SK-MEL-5 (cell line): Measurements from ENCODE around the gene FHOD1. TPM values are rescaled to one million over a fixed set of nuclear protein-coding genes. Genes with fewer than 3 reads are reported as not detected.
A peak's percentile ranks its signal among the peaks of the same experiment; 100 is the strongest.

ENCODE experiments used
- DNase-seq: peaks from one replicate; pipeline ENCODE4 v3.0.0-alpha.2; 2016; ENCODE audit warnings: low read depth, low spot score
- in situ Hi-C: cut with HindIII; loops from 2 replicates; pipeline ENCODE4 v1.10.0; 2016; ENCODE audit warnings: low sequenced_read_pairs, high pct_unique_total_duplicates, low pct_unique_long_range_greater_than_20kb
- total RNA-seq: library from RNA; depleted of rRNA; stranded (reverse); fragments of >200 nt; shearing (Covaris generic); gene quantifications from 2 replicates; pipeline ENCODE4 v1.2.3, GENCODE V29; 2014

FHOD1 gene
- total RNA-seq, 1 experiment from 2014 or later, result 10.5 TPM

GRCh38 chr16:67190041-67190440, 57.2 kb downstream of the FHOD1 start, which contains the start of gene EXOC3L1:
Gene EXOC3L1 (minus strand): TSS chr16:67190136. CDS start chr16:67189676, 460 bp downstream.
- in situ Hi-C loops, result no loop called here
- no peak for DNase-seq

DNA sequence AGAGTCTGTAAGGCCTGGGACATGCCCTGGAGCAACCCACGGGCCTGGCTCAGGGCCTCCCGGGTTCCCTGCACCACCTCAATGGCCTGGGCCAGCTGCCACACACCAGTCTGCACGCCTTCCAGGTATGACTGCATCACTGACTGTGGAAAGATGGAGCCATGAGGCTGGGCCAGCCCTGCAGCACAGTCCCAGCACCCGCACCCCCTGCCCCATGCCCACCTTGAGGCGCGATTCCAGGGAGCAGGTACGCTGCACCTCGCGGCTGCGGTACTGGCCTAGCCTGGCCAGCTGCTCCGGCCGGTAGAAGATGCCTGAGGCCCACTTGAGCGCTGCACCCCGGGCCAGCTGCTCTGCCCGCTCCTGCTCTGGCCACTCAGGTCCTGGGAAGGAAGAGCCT, 58.5 kb downstream of the FHOD1 start:
- in situ Hi-C loops, result no loop called here
- DNase-seq, result no peak

- in situ Hi-C loops, result no loop called here
- no peak for DNase-seq
Observed at GRCh38 chr16:67188323-67188722, 59.0 kb downstream of the FHOD1 start.

DNA sequence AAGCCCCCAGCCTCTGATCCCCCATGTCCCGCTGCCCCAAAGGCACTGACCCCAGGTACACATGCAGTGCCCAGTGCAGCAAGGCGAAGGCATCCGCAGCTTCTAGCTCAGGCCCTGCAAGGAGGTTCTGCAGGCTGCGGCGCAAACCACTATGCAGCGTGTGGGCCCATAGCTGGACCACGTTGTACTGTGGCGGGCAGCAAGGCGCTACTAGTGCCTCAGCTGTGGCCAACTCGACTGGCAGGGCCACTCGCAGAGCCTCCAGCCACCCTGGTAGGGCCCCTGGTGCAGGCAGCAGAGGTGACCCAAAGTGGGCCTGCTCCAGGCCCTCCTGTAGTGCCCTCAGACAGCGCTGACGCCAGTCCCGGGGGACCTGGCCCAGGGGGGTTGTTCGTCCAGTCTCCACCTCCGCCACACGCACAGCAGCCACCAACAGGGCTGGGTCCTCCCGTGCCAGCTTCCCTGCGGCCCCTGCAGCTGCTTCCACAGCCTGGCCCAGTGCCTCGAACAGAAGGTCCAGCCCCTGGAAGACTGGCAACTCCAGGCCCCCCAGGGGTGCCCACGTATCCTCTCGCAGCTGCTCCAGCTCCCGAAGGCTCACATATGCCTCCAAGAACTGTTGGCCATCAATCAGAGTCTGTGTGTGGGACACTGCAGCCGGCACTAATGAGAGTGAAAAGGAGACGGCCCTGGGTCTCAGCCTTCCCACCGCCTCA, 59.9 kb downstream of the FHOD1 start:
- DNase-seq, result no peak
- in situ Hi-C loops, result no loop called here

DNA sequence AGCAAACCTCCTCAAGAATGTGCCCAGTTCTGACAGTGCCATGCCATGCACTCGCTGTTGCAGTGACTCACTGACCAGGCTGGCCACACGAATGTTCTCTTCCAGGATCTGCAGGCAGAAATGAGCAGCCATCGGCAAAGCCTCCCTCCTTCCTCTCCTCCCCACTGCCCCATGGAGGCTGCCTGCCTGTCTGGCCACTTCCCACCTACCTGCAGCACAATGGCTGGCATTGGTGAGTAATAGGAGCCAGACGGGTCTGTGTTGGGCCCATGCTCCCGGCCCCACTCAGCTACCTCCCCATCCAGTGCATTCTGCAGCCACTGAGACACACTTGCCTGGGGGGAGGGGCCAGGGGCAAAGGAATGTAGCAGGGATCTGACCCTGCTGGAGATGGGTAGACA, 60.7 kb downstream of the FHOD1 start:
- no peak for DNase-seq
- in situ Hi-C loops, result no loop called here

GRCh38 chr16:67185651-67186134, 61.6 kb downstream of the FHOD1 start:
- no peak for DNase-seq
- in situ Hi-C loops, result no loop called here

DNA sequence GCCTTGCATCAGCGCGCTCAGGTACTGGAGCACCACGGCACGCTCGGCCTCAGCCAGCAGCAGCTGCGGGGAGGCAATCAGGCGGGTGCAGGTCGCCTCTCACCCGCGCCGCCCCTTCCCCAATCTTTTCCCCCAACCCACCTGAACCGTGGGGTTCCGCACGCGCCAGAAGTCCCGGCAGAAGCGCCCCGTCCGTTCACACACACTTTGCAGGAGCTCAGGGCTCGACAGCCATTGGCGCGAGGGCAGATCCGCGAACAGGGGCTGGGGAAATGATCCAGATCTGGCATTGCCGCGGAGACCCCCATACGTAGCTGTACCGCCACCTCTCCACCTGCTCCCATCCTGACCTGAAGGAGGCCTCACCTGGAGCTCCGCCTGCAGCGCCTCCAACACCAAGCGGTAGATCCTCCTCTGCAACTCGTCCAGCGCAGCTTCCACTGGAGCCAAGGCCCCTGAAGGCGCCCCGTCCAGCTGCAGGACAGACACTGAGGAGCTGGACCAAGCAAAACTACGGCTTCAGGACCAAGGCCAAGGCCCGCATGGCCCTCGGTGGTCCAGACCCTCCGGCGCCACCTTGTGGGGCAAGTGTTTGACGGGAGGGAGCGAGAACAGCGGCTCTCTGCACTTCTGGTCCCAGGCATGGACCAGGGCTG, 62.2 kb downstream of the FHOD1 start:
- peak; percentile 84 for DNase-seq
- in situ Hi-C loops, result no loop called here

DNA sequence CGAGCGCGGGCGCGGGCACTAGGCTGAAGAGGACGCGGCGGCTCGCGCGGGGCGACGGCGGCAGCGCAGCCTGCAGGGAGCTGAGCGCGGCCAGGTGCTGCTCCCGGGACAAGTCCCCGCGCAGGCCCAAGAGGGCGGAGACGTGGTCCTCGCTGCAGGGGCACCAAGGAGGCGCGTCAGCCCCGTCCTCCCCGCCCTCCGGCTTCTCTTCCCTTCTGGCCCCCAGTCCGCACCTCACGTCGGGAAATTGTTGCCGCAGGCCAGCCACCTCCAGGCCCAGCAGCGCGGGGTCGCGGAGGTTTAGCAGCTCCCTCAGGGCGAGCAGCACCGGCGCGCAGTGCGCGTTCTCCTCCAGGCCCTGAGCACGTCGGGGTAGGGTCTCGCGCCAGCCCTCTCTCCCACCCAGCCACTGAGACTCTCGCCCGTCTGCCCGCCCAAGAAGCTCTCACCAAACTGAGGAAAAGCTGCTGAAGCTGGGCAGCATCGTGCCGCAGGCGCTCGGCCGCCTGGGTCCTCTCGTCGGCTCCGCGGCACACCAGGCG, 62.8 kb downstream of the FHOD1 start:
- in situ Hi-C loops, result no loop called here
- DNase-seq, result no peak

DNA sequence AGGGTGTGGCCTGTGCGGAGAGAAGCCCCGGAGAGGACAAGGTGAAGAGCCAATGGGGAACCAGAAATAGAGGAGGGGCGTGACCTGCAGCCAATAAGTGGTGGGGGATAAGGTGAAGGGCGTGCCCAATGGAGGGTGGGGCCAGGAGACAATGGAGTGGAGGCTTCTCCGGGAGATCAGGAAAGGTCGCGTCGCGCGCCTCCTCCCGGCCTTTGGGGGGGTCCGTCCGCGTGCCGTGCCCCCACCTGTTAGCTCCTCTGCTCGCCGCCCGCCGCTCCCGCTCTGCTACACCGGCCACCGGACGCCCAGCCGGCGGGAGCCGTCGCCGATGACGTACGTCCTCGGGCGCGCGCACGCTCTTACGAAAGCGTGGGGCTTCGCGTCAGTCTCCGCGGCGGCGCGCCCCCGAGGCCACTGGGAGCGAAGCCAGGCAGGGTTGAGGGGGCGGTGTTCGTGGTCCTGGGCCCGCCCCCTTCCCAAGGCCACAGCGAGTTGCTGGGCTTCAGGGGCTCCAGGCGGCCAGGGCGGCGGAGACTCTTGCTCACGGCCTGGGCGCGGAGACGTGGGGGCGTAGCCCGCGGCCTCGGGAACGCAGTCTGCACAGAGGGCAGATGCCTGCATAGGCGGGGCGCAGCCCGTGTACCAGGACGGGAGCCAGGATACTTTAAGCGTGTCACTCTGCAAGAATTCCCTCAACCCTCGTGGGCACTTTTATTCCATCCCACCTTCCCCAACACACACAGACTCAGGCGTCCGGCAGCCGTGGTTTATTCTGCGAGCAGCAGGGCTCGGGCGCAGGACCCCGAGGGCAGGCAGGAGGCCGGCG, 63.4 kb downstream of the FHOD1 start, which contains the start of gene MATCAP1:
MATCAP1 (minus strand) TSS at position 337 of the 826 bp plus-strand sequence. CDS start 3,353 bp downstream, outside the sequence.
- in situ Hi-C loops, result no loop called here
- peak; percentile 97 for DNase-seq

GRCh38 chr16:67183284-67183626, 64.0 kb downstream of the FHOD1 start:
- DNase-seq, result no peak
- in situ Hi-C loops, result no loop called here

GRCh38 chr16:67182288-67182687, 65.0 kb downstream of the FHOD1 start:
- in situ Hi-C loops, result no loop called here
- no peak for DNase-seq

- no peak for DNase-seq
- in situ Hi-C loops, result no loop called here
Observed at GRCh38 chr16:67181346-67181745, 65.9 kb downstream of the FHOD1 start.

DNA sequence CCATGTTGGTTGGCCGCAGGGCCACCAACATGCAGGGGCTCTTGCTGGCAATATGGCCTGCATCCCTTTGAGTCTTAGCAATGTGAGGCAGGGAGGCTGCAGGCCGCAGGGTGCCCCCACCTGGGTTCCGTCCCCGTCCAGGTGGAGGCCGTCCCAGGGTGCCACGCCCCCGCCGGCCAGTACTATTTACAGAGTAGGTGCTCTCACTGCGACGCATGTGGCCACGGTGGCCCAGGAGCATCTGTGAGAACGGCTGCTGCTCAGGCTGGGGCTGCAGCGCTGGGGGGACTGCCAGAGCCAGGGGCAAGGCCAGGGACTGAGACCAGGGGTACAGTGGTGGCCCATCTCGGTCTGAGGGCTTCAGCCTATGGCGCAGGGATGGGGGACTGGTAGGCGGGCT, 67.1 kb downstream of the FHOD1 start:
- no peak for DNase-seq
- in situ Hi-C loops, result no loop called here

- peak; percentile 49 for DNase-seq
- in situ Hi-C loops, result no loop called here
Observed at GRCh38 chr16:67179421-67180080, 67.7 kb downstream of the FHOD1 start.
